Measurements from ENCODE around the gene PLPP3.

DNA sequence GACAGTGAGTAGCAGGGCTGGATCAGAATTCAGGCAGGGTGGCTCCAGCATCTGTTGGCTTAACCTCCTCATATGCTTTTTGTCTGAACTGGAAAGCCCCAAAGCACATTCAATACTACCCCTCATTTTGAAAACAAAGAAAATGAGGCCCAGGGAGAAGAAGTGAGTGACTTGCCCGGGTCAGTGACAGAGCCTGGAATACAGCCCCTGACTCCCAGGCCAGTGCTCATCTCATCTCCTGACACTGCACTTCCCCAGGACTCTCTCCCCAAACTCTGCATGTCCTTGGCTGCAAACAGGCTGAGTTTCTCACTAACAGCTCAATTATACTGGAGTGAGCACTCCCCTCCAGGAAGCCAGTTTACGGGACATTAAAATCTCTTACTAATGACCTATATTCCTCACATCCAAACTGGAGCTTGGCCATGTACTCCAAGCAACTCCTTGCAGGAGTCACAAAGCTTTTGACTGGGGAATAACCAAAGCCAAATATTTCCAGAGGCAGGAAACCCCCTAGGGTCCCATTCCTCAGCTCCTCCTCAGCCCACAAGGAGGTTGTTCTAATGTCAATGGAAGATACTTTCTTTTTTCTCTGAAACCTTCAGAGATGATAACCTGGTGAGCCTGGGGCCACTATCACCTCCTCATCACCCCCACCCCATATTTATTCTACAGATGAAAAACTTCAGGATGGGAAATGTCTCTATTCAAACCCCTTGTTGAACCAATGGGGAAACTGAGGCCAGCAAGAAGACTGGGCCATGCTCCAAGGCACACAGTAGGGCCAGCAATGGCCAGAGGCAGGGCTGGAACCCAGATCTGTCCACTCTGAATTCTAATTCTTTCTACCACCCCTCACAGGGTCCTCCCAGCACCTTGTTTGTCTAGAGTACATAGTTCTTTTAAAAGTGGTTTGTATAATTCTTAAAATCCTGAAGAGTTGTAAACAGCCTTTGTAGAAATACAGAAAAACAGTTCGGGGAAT, 127.0 kb downstream of the PLPP3 start:
- no peak for TF ChIP-seq CTBP1 (IDR thresholded peaks at IDR 0.05; ENCODE audit: borderline replicate concordance)
- TF ChIP-seq ZNF384 (IDR thresholded peaks at IDR 0.05), result no peak
- no peak for TF ChIP-seq HDGF (IDR thresholded peaks at IDR 0.05; ENCODE audit: borderline replicate concordance)
- TF ChIP-seq SP1 (IDR thresholded peaks at IDR 0.05), result no peak
- TF ChIP-seq ELF4 (IDR thresholded peaks at IDR 0.05), result no peak
- TF ChIP-seq SUZ12 (IDR thresholded peaks at IDR 0.05), result no peak
- no peak for TF ChIP-seq LEF1 (IDR thresholded peaks at IDR 0.05; ENCODE audit: borderline replicate concordance)
- no peak for TF ChIP-seq FOXK2 (IDR thresholded peaks at IDR 0.05)
- TF ChIP-seq BHLHE40 (IDR thresholded peaks at IDR 0.05; ENCODE audit: borderline replicate concordance), result no peak
- TF ChIP-seq NFRKB (IDR thresholded peaks at IDR 0.05), result no peak
- TF ChIP-seq FOXA1 (IDR thresholded peaks at IDR 0.05), result no peak
- TF ChIP-seq L3MBTL2 (conservative IDR thresholded peaks at IDR 0.05), result no peak

Measured in HEK293T (cell line).